IMR-90 (cell line): ENCODE data around the gene CSF1. TPM values are rescaled to one million over a fixed set of nuclear protein-coding genes. Genes with fewer than 3 reads are reported as not detected.

Source experiments
- ATAC-seq: fragments of 200-7000 bp; cut with Tn5 transposase; 2 replicates; pipeline ENCODE4 v1.9.1; 2020; ENCODE audit warnings: low read depth, mild to moderate bottlenecking, moderate library complexity
- BruUV-seq: library from RNA; stranded (reverse); fragments of 400-500 nt; replicated peaks from 2 replicates; lab custom pipeline; 2021; lab: Mats Ljungman, UMichigan
- CTCF ChIA-PET: fragments of 300-600 bp; formaldehyde crosslinking; extraction: SDS; loops from one replicate; lab custom pipeline; 2021; ENCODE audit warnings: antibody characterized with exemption; lab: Yijun Ruan, JAX
- POLR2A ChIA-PET: fragments of 300-600 bp; sonication (Branson Sonifier 250); formaldehyde crosslinking; loops from one replicate; lab custom pipeline; 2022; ENCODE audit warnings: antibody characterized with exemption; ENCODE audit not compliant: unreplicated experiment; lab: Charles Lee
- DNase-seq: peaks from one replicate; pipeline ENCODE4 v3.0.0; 2013
- H2AFZ ChIP-seq: replicated peaks from 2 replicates; pipeline ENCODE3; 2013; ENCODE audit warnings: low read length, mild to moderate bottlenecking; ENCODE audit not compliant: poor library complexity
- H2AK5ac ChIP-seq: 2 replicates; pipeline ENCODE4 v1.6.1; 2013; ENCODE audit warnings: low read depth, low read length, inconsistent platforms
- H2AK9ac ChIP-seq: replicated peaks from 2 replicates; pipeline ENCODE3; 2013; ENCODE audit warnings: mild to moderate bottlenecking, low read depth, low read length, moderate library complexity; ENCODE audit not compliant: poor library complexity
- H2BK120ac ChIP-seq: 2 replicates; pipeline ENCODE4 v1.6.1; 2013; ENCODE audit warnings: low read depth, low read length, inconsistent platforms
- H2BK15ac ChIP-seq: 3 replicates; pipeline ENCODE4 v1.6.1; 2013; ENCODE audit warnings: low read depth, low read length, inconsistent platforms
- H2BK20ac ChIP-seq: 2 replicates; pipeline ENCODE4 v1.6.1; 2013; ENCODE audit warnings: low read depth, mild to moderate bottlenecking, inconsistent platforms, low read length, moderate library complexity
- H2BK5ac ChIP-seq: 2 replicates; pipeline ENCODE4 v1.6.1; 2013; ENCODE audit warnings: mild to moderate bottlenecking, low read depth, low read length, inconsistent platforms; ENCODE audit not compliant: poor library complexity, severe bottlenecking
- H3K14ac ChIP-seq: replicated peaks from 2 replicates; pipeline ENCODE4 v1.6.1; 2013; ENCODE audit warnings: low read depth, low read length, inconsistent platforms
- H3K18ac ChIP-seq: 2 replicates; pipeline ENCODE4 v1.6.1; 2013; ENCODE audit warnings: low read depth, low read length, control low read depth
- H3K23ac ChIP-seq: 2 replicates; pipeline ENCODE4 v1.6.1; 2013; ENCODE audit warnings: low read depth, low read length, inconsistent platforms
- H3K27ac ChIP-seq: 2 replicates; pipeline ENCODE4 v1.5.1; 2013; ENCODE audit warnings: mild to moderate bottlenecking, control low read depth, low read length; ENCODE audit not compliant: insufficient read depth
- H3K27me3 ChIP-seq: 2 replicates; pipeline ENCODE4 v1.6.1; 2013; ENCODE audit warnings: low read length; ENCODE audit not compliant: control insufficient read depth, insufficient read depth
- H3K36me3 ChIP-seq: 2 replicates; pipeline ENCODE4 v1.6.1; 2013; ENCODE audit warnings: low read length, mixed read lengths; ENCODE audit not compliant: control insufficient read depth, insufficient read depth
- H3K4ac ChIP-seq: 2 replicates; pipeline ENCODE4 v1.6.1; 2013; ENCODE audit warnings: low read depth, low read length, inconsistent platforms
- H3K4me1 ChIP-seq: 2 replicates; pipeline ENCODE4 v1.6.1; 2013; ENCODE audit warnings: low read length, mixed read lengths; ENCODE audit not compliant: control insufficient read depth, insufficient read depth
- H3K4me2 ChIP-seq: 2 replicates; pipeline ENCODE4 v1.6.1; 2013; ENCODE audit warnings: low read depth, mild to moderate bottlenecking, control low read depth, low read length, moderate library complexity
- H3K4me3 ChIP-seq: 2 replicates; pipeline ENCODE4 v1.5.1; 2013; ENCODE audit warnings: low read depth, mild to moderate bottlenecking, control low read depth, low read length, moderate library complexity; ENCODE audit not compliant: insufficient read depth
- H3K56ac ChIP-seq: 2 replicates; pipeline ENCODE4 v1.6.1; 2013; ENCODE audit warnings: low read length, inconsistent platforms; ENCODE audit not compliant: insufficient read depth; ENCODE audit errors: extremely low read depth
- H3K79me1 ChIP-seq, 2 experiments: 2 replicates each; pipeline ENCODE4 v1.6.1; 2013; ENCODE audit warnings: low read length in 2 of 2, inconsistent platforms in 1 of 2, low read depth in 1 of 2
- H3K9ac ChIP-seq: 2 replicates; pipeline ENCODE4 v1.6.1; 2013; ENCODE audit warnings: low read depth, low read length, control low read depth
- H3K9me1 ChIP-seq: 2 replicates; pipeline ENCODE4 v1.6.1; 2013; ENCODE audit warnings: low read length, inconsistent platforms; ENCODE audit not compliant: insufficient read depth
- H3K9me3 ChIP-seq: 2 replicates; pipeline ENCODE4 v1.6.1; 2013; ENCODE audit warnings: low read length; ENCODE audit not compliant: control insufficient read depth, insufficient read depth
- H4K20me1 ChIP-seq: 2 replicates; pipeline ENCODE4 v1.6.1; 2013; ENCODE audit warnings: low read length, inconsistent platforms; ENCODE audit not compliant: insufficient read depth
- H4K5ac ChIP-seq: 2 replicates; pipeline ENCODE4 v1.6.1; 2013; ENCODE audit warnings: mild to moderate bottlenecking, low read depth, low read length, control low read depth
- H4K8ac ChIP-seq, 2 experiments: 2 replicates each; pipeline ENCODE4 v1.6.1; 2013; ENCODE audit warnings: low read depth in 2 of 2, low read length in 2 of 2, control low read depth in 1 of 2, inconsistent platforms in 1 of 2
- H4K91ac ChIP-seq: 2 replicates; pipeline ENCODE4 v1.6.1; 2013; ENCODE audit warnings: low read depth, low read length, inconsistent platforms; ENCODE audit not compliant: insufficient read depth
- BHLHE40 ChIP-seq: fragments of 150-350 bp; IDR thresholded peaks from 2 replicates; pipeline ENCODE4 v1.6.1; 2016; ENCODE audit warnings: mild to moderate bottlenecking, low read depth, low read length
- CEBPB ChIP-seq: IDR thresholded peaks from 2 replicates; pipeline ENCODE4 v1.6.1; 2012; ENCODE audit warnings: low read depth, low read length, improper control_type of control experiment
- CHD1 ChIP-seq: IDR thresholded peaks from 2 replicates; pipeline ENCODE4 v1.6.1; 2012; ENCODE audit warnings: low read depth, low read length, improper control_type of control experiment
- CTCF ChIP-seq: conservative IDR thresholded peaks from 2 replicates; pipeline ENCODE4 v1.5.1; 2012; ENCODE audit warnings: mild to moderate bottlenecking, low read depth, low read length, improper control_type of control experiment
- FOS ChIP-seq: fragments of 150-350 bp; IDR thresholded peaks from 2 replicates; pipeline ENCODE4 v1.6.1; 2016; ENCODE audit warnings: low read depth, low read length
- MAFK ChIP-seq: IDR thresholded peaks from 2 replicates; pipeline ENCODE4 v1.6.1; 2012; ENCODE audit warnings: low read depth, low read length, improper control_type of control experiment
- MAZ ChIP-seq: IDR thresholded peaks from 2 replicates; pipeline ENCODE4 v1.6.1; 2012; ENCODE audit warnings: low read depth, mild to moderate bottlenecking, low read length, improper control_type of control experiment, moderate library complexity, borderline replicate concordance
- MXI1 ChIP-seq: IDR thresholded peaks from 2 replicates; pipeline ENCODE4 v1.6.1; 2012; ENCODE audit warnings: low read depth, mild to moderate bottlenecking, low read length, moderate library complexity, borderline replicate concordance
- NFE2L2 ChIP-seq: fragments of 150-350 bp; IDR thresholded peaks from 2 replicates; pipeline ENCODE4 v1.6.1; 2016; ENCODE audit warnings: low read depth, mild to moderate bottlenecking, low read length
- POLR2A ChIP-seq: IDR thresholded peaks from 2 replicates; pipeline ENCODE4 v1.6.1; 2012; ENCODE audit warnings: mild to moderate bottlenecking, low read depth, low read length
- RAD21 ChIP-seq: IDR thresholded peaks from 2 replicates; pipeline ENCODE4 v1.6.1; 2012; ENCODE audit warnings: low read length, improper control_type of control experiment
- RCOR1 ChIP-seq: IDR thresholded peaks from 2 replicates; pipeline ENCODE4 v1.6.1; 2012; ENCODE audit warnings: mild to moderate bottlenecking, low read length, improper control_type of control experiment; ENCODE audit not compliant: insufficient replicate concordance
- RFX5 ChIP-seq: IDR thresholded peaks from 2 replicates; pipeline ENCODE4 v1.8.0; 2012; ENCODE audit warnings: low read depth, mild to moderate bottlenecking, low read length, moderate library complexity
- SMC3 ChIP-seq: fragments of 150-350 bp; IDR thresholded peaks from 2 replicates; pipeline ENCODE4 v1.6.1; 2016; ENCODE audit warnings: low read depth, mild to moderate bottlenecking, antibody characterized with exemption, low read length, moderate library complexity
- USF2 ChIP-seq: fragments of 150-350 bp; IDR thresholded peaks from 2 replicates; pipeline ENCODE4 v1.6.1; 2017; ENCODE audit warnings: mild to moderate bottlenecking, antibody characterized with exemption, low read length, low read depth
- WGBS, 2 experiments: methylation state at CpG; one replicate each; pipeline versions ENCODE4 v1.1.5 to v1.1.7; 2013; ENCODE audit warnings: missing lambda C conversion rate in 2 of 2; ENCODE audit not compliant: insufficient read length in 1 of 2; ENCODE audit errors: extremely low coverage in 2 of 2; 5-methylcytosine and 5-hydroxymethylcytosine counted together
- dilution Hi-C: fragments of 300-500 bp; cut with HindIII; formaldehyde crosslinking; loops from one replicate; pipeline ENCODE4 v1.14.3; 2018; ENCODE audit warnings: low sequenced_read_pairs; ENCODE audit not compliant: unreplicated experiment
- in situ Hi-C: fragments of 300-500 bp; cut with MboI; formaldehyde crosslinking; loops from 3 replicates; pipeline ENCODE4 v1.14.3; 2019; ENCODE audit warnings: low sequenced_read_pairs, inconsistent platforms, mixed read lengths
- intact Hi-C: fragments of 100-400 bp; cut with micrococcal nuclease; formaldehyde crosslinking; loops from 2 replicates; pipeline ENCODE4 v1.10.0; 2022
- polyA plus RNA-seq, 3 experiments: library from polyadenylated mRNA; depleted of rRNA; stranded (reverse); fragments of >200 nt; gene quantifications; 2 replicates each; pipeline ENCODE4 v1.2.3, GENCODE V29; 2012; ENCODE audit warnings: low replicate concordance in 1 of 3
- total RNA-seq: library from RNA; depleted of rRNA; stranded (reverse); fragments of >200 nt; gene quantifications from 2 replicates; pipeline ENCODE4 v1.2.3, GENCODE V29; 2012

CSF1 gene
- total and polyA plus RNA-seq, 2 of the 4 experiments (the other 2 are of a cell fraction): 14.3 to 22.0 TPM

GRCh38 chr1:109876617-109877316, 33.9 kb upstream of the CSF1 start:
- Histone ChIP-seq H3K9ac (peak overlapping the region; percentile 50), H3K18ac (peak overlapping the region; percentile 92), H2AK5ac (peak overlapping the region; percentile 18), H3K23ac (peak overlapping the region; percentile 29), H3K36me3 (no peaks in the 10 kb centered on the region), H3K56ac (peak overlapping the region; percentile 86), H3K9me3 (no peaks in the 10 kb centered on the region), H2BK5ac (peak overlapping the region; percentile 91), H3K4me2 (peak overlapping the region; percentile 45; the same call in 1 of the 2 replicates), H2AK9ac (peak overlapping the region; percentile 93), H2BK120ac (peak overlapping the region; percentile 98), H2BK20ac (peak overlapping the region; percentile 93), H3K4ac (peak overlapping the region; percentile 92), H3K27ac (peak overlapping the region; percentile 94), H3K4me1 (peaks cover 32% of the 10 kb centered on the region), H3K4me3 (no peak overlapping the region), H3K9me1 (peaks cover 22% of the 10 kb centered on the region), H4K8ac (peak overlapping the region; percentile 88 to 97), H2AFZ (peak overlapping the region; percentile 88), H4K91ac (peak overlapping the region; percentile 91), H2BK15ac (peak overlapping the region; percentile 85; the same call in 2 of the 3 replicates), H3K27me3 (no peaks in the 10 kb centered on the region), H3K79me1 (no peaks in the 10 kb centered on the region), H4K20me1 (no peaks in the 10 kb centered on the region), H3K14ac (peak overlapping the region; percentile 78), H4K5ac (peak overlapping the region; percentile 76)
- 50% methylated on average over 1 of the region's 4 CpGs; no CpG with 5 or more reads in 1 of the 2 experiments for WGBS, 2 experiments
- CTCF ChIA-PET: interaction anchor here (0.5 to 0.9 kb wide), 4 partner anchors 10 to 263 kb away, joined by 3 to 4 read pairs (median 3); partner anchors contain the start of gene AHCYL1
- POLR2A ChIA-PET: no interaction called here
- BruUV-seq: no TSS peak
- dilution Hi-C loops (no loop called here), in situ Hi-C loops (no loop called here), intact Hi-C loops (loop anchor here (1.0 to 5.0 kb wide), 3 partner anchors 34 to 94 kb away; partner anchors contain the start of gene CSF1)
- TF ChIP-seq MAFK (no peak), CHD1 (no peak), RCOR1 (no peak), RAD21 (no peak), CEBPB (no peak), MXI1 (no peak), FOS (no peak), RFX5 (no peak), SMC3 (no peak), POLR2A (no peak), MAZ (no peak), CTCF (no peak), USF2 (no peak), NFE2L2 (no peak), BHLHE40 (no peak)
- DNase-seq (peak; percentile 38), ATAC-seq (peak; percentile 25)
